Activated naive CD4-positive, alpha-beta T cell treated with anti-CD3 and anti-CD28 coated beads, Interleukin-2, amount 50 U/mL, for 24 hours (primary cell): Measurements from ENCODE around the gene DNMT3B.
"Not testable (repeated sequence)": the region's sequence is repeated elsewhere in the genome, so short reads cannot be mapped to it uniquely, and the experiment has no call there.

ENCODE experiments used
- H3K27ac Mint-ChIP-seq: one replicate; pipeline ENCODE4 v1.8.0; 2021; ENCODE audit warnings: mild to moderate bottlenecking, mixed read lengths
- H3K27me3 Mint-ChIP-seq: one replicate; pipeline ENCODE4 v1.8.0; 2021; ENCODE audit warnings: mixed read lengths
- H3K36me3 Mint-ChIP-seq: one replicate; pipeline ENCODE4 v1.8.0; 2021; ENCODE audit warnings: mixed read lengths
- H3K4me1 Mint-ChIP-seq: one replicate; pipeline ENCODE4 v1.8.0; 2021; ENCODE audit warnings: mixed read lengths
- H3K4me3 Mint-ChIP-seq: one replicate; pipeline ENCODE4 v1.8.0; 2021; ENCODE audit warnings: mild to moderate bottlenecking, mixed read lengths
- H3K9me3 Mint-ChIP-seq: one replicate; pipeline ENCODE4 v1.8.0; 2021; ENCODE audit warnings: mixed read lengths

Gene DNMT3B

DNA sequence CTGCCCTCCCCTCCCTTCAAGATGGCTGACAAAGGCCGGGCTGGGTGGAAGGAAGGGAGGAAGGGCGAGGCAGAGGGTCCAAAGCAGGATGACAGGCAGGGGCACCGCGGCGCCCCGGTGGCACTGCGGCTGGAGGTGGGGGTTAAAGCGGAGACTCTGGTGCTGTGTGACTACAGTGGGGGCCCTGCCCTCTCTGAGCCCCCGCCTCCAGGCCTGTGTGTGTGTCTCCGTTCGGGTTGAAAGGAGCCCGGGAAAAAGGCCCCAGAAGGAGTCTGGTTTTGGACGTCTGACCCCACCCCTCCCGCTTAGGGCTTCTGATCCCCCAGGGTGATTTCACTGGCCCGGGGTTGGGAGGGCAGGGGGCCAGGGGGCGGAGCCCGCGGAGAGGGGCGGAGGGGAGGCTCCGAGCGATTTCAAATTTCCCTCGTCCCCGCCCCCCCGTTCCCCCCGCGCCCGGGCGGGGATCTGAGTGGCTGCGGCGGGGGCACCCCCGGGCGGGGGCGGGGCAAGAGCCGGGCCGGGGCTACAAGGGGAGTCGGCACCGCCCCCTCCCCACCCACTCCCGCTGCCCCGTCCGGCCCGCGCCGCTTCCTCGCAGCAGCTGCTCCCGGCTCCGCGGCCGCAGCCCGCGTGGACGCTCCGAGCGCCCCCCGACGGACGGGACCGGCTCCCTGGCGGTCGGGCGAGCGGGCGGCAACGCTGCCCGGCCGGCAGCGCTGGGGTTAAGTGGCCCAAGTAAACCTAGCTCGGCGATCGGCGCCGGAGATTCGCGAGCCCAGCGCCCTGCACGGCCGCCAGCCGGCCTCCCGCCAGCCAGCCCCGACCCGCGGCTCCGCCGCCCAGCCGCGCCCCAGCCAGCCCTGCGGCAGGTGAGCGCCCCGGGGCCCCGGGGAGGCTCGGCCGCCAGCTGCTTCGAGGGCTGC lies at the start of gene DNMT3B:
TSS of gene DNMT3B (plus strand) at position 555 of the 923 bp plus-strand sequence. CDS start 17,939 bp downstream, outside the sequence.
- Mint-ChIP-seq H3K36me3 (no peaks in the 10 kb centered on the region), H3K9me3 (no peaks in the 10 kb centered on the region), H3K4me1 (peaks cover 11% of the 10 kb centered on the region), H3K27me3 (no peaks in the 10 kb centered on the region), H3K27ac (no peak within 1 kb of the TSS), H3K4me3 (peak within 1 kb of the TSS; percentile 88)

DNA sequence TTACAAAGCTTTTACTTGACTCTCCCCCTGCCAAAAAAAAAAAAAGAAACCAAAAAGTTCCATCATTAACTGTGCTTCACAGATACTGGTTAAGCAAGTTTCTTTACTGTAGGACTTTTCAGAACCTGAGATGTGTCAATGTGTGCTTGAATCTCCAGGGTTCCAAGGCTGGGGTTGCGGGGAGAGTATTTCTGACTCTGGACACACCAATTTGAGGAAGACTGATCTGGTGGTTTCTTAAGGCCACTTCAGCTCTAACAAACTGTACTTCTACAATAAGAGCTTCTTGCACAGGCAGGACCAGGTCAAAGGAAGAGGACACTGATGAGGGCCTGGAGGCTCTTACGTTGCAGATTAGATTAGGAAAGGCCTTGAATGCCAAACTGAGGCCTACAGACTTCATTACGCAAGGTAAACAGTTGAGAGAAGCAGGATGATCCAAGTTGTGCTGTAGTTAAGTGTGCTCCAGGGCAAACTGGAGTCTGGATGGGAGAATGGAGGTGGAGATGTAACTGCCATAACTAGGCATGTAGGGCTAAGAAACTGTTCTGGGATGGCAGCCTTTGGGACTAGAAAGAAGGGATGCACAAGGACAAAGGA lies 43.3 kb upstream of the DNMT3B start:
- Mint-ChIP-seq H3K9me3 (no peaks in the 10 kb centered on the region), H3K4me1 (peaks cover 7% of the 10 kb centered on the region), H3K36me3 (peaks cover 6% of the 10 kb centered on the region), H3K4me3 (no peak overlapping the region), H3K27me3 (no peaks in the 10 kb centered on the region), H3K27ac (no peak overlapping the region)

DNA sequence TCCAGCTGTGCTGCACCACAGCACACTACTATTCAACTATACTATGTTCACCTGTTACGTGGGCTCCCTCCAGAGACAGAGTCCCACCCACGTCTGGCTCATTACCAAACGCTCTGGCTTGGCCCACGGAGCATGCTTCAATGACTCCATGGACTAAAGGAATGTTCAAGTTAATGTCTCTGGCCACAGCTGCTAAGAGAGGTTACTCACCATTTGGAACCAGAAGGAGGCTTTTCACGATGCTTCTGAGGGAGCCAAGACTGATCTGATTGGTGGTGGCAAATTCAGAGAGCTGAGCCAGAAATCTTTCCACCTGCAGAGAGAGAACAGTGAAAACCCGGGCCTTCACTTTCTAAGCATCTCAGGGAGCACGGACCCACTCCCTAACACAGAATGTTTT lies 34.5 kb upstream of the DNMT3B start:
- Mint-ChIP-seq H3K4me1 (peaks cover 24% of the 10 kb centered on the region), H3K36me3 (peaks cover 6% of the 10 kb centered on the region), H3K9me3 (no peaks in the 10 kb centered on the region), H3K27ac (no peak overlapping the region), H3K27me3 (no peaks in the 10 kb centered on the region), H3K4me3 (no peak overlapping the region)

DNA sequence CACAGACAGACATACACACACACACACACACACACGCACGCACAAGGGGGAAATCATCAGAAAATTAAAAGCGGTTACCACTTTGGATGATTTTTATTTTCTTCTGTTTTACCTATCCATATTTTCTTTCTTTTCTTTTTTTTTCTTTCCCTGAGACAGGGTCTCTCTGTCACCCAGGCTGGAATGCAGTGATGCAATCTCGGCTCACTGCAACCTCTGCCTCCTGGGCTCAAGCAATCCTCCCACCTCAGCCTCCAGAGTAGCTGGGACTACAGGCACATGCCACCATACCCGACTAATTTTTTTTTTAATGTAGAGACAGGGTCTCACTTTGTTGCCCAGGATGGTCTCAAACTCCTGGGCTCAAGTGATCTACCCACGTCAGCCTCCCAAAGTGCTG lies 33.8 kb upstream of the DNMT3B start:
- H3K27me3 Mint-ChIP-seq, H3K4me3 Mint-ChIP-seq, H3K9me3 Mint-ChIP-seq, H3K36me3 Mint-ChIP-seq: not testable (repeated sequence)
- peaks cover 24% of the 10 kb centered on the region for H3K4me1 Mint-ChIP-seq
- peak overlapping the region; percentile 43 for H3K27ac Mint-ChIP-seq

DNA sequence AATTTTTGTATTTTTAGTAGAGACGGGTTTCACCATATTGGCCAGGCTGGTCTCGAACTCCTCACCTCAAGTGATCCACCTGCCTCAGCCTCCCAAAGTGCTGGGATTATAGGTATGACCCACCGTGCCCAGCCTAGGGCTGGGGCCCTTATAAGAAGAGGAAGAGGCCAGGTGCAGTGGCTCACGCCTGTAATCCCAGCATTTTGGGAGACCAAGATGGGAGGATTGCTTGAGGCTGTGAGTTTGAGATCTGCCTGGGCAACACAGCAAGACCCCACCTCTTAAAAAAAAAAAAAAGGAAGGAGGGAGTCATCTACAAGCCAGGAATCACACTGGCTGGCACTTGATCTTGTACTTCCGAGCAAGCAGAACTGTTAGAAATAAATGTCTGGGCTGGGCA lies 32.9 kb upstream of the DNMT3B start:
- peaks cover 24% of the 10 kb centered on the region for H3K4me1 Mint-ChIP-seq
- H3K27ac Mint-ChIP-seq, H3K4me3 Mint-ChIP-seq, H3K9me3 Mint-ChIP-seq, H3K27me3 Mint-ChIP-seq, H3K36me3 Mint-ChIP-seq: not testable (repeated sequence)

DNA sequence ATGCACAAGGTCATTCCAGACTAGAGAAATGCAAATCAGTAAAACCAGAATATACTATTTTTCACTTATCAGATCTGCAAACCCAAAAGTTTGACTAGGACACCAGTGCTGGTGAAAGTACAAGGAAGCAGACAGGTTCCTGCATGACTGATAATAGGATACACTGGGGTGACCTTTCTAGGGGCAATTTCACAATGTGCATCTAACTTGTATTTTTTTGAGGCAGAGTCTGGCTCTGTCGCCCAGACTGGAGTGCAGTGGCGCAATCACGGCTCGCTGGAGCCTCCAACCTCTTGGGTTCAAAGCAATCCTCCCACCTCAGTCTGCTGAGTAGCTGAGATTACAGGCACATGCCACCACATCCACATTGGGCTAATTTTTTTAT lies 30.3 kb upstream of the DNMT3B start:
- no peaks in the 10 kb centered on the region for H3K27me3 Mint-ChIP-seq
- peak overlapping the region; percentile 46 for H3K27ac Mint-ChIP-seq
- peaks cover 1% of the 10 kb centered on the region for H3K36me3 Mint-ChIP-seq
- peaks cover 40% of the 10 kb centered on the region for H3K4me1 Mint-ChIP-seq
- H3K9me3 Mint-ChIP-seq: no peaks in the 10 kb centered on the region
- H3K4me3 Mint-ChIP-seq: no peak overlapping the region

DNA sequence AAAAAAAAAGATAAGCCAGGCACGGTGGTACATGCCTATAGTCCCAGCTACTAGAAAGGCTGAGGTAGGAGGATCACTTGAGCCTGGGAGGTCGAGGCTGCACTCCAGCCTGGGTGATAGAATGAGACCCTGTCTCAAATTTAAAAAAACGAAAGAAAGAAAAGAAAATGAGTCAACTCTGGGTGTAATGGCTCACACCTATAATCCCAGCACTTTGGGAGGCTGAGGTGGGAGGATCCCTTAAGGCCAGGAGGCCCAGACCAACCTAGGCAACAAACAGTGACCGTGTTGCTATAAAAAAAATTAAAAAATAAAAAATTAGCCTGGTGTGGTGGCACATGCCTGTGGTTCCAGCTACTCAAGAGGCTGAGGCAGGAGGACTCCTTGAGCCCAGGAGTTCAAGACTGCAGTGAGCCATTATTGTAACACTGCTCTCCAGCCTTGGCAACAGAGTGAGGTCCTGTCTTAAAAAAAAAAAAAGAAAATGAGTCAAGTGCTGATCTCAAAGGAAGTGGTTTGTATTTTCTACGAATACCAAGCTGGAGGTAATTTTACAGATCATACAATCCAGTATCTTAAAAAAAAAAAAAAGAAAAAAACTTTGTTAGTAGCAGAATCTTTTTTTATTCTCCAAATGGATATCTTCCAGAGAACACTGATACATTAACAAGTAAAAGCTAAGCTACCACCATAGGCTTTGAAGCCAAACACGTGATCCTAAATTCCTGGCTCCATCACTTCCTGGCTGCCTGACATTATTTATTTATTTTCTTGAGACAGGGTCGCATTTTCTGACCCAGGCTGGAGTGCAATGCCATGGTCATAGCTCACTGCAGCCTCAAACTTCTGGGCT lies 24.6 kb upstream of the DNMT3B start:
- Mint-ChIP-seq H3K4me3 (peak overlapping the region; percentile 54), H3K4me1 (peaks cover 45% of the 10 kb centered on the region), H3K36me3 (peaks cover 2% of the 10 kb centered on the region), H3K27ac (peak overlapping the region; percentile 79), H3K9me3 (no peaks in the 10 kb centered on the region), H3K27me3 (no peaks in the 10 kb centered on the region)

DNA sequence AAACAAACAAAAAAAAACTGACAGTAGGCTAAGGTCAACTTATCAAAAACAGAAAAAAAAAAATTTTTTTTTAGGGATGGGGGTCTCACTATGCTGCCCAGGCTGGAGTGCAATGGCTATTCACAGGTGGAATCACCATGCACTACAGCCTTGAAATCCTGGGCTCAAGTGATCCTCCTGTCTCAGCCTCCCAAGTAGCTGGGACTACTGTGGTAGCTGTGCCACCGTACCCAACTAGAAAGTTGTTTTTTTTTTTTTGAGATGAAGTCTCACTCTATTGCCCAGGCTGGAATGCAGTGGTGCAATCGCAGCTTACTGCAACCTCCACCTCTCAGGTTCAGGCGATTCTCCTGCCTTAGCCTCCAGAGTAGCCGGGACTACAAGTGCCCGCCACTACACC lies 21.0 kb upstream of the DNMT3B start:
- H3K4me1 Mint-ChIP-seq: peaks cover 49% of the 10 kb centered on the region
- peaks cover 2% of the 10 kb centered on the region for H3K36me3 Mint-ChIP-seq
- H3K9me3 Mint-ChIP-seq: no peaks in the 10 kb centered on the region
- no peaks in the 10 kb centered on the region for H3K27me3 Mint-ChIP-seq
- no peak overlapping the region for H3K27ac Mint-ChIP-seq
- H3K4me3 Mint-ChIP-seq: no peak overlapping the region

DNA sequence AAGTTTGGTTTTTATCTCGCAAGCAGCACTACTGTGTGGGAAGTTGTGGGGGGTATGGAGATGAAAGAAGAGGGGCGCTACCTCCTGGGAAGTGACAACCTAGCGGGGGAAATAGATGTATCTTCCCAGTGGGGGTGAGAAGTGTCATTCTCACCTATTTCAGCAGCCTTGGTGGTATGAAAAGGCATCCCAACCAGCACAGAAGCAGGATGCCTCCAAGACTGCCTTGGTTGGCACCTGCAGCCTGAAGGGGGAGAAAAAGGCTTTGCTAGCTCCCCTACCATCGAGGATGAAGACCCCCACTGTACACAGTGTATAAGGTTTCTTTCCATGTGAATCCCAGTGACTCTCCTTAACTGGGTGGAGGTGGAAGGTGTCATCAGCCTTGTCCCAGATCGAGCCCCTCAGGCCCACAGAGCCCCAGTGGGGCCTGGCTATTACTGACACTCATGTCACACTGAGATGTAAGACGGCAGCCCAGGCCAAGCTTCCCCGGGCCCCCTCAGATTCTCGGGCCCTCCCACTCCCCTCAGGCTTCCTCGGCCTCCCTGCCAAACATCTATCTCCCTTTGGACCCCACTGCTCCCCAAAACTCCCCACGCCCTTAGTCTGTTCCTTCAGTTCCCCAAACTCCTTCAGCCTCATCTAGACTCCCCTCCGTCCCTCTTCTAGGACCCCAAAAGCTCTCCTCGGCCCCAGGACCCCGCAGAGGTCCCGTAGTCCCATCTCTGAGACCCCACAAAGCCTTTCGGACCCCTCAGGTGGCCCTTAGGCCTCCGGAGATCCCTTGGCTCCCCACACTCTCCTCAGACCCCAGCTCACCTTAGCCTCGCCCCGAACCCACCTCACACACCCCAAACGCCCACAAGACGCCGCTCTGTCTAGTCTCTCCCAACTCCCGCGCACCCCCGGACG lies 19.6 kb upstream of the DNMT3B start:
- H3K4me3 Mint-ChIP-seq: peak overlapping the region; percentile 96
- no peaks in the 10 kb centered on the region for H3K27me3 Mint-ChIP-seq
- H3K4me1 Mint-ChIP-seq: peaks cover 36% of the 10 kb centered on the region
- H3K27ac Mint-ChIP-seq: peak overlapping the region; percentile 92
- H3K9me3 Mint-ChIP-seq: no peaks in the 10 kb centered on the region
- peaks cover 2% of the 10 kb centered on the region for H3K36me3 Mint-ChIP-seq

DNA sequence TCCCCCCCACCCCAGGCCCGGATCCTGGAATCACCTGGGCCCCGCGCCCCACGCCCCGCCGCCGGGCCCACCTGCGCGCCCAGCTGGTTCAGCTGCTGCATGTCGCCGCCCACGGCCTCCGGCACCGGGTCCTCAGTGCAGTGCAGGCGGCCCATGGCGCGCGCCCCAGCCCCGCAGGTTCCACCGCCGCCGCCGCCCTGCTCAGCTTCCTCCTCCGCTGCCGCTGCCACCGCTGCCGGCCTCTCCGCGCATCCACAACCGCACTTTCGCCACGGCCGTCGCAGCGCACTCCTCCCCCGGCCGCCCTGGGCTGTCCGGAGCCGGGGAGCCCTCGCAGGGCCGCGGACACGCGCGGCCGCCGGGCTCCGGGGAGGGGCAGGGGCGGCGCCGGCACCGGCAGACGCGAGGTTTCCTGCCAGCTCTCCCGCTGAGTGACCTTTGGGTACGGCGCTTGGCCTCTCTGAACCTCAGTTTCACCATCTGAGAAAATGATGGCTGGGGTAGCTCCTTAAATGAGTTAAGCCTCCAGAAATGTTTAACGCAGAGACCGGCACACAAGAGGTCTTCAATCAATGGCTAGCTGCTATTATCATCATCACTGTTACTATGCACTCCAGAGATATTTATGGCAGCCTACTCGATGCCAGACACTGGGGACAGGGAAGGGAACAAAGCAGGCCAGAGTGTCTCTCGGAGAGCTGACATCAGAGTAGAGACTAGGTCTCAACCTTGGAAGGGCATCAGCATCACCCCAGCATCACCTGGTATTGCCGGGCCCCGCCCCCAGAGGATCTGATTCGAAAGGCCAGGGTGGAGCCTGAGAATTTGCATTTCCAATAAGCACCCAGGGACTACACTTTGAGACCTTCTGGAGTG lies 18.7 kb upstream of the DNMT3B start, which contains the start of gene COMMD7:
TSS of gene COMMD7 (minus strand) at position 231 of the 876 bp plus-strand sequence. CDS start at position 155, 76 bp downstream.
- Mint-ChIP-seq H3K27ac (peak within 1 kb of the TSS; percentile 92), H3K4me1 (peaks cover 30% of the 10 kb centered on the region), H3K9me3 (no peaks in the 10 kb centered on the region), H3K4me3 (peak within 1 kb of the TSS; percentile 96), H3K27me3 (no peaks in the 10 kb centered on the region), H3K36me3 (peaks cover 2% of the 10 kb centered on the region)

DNA sequence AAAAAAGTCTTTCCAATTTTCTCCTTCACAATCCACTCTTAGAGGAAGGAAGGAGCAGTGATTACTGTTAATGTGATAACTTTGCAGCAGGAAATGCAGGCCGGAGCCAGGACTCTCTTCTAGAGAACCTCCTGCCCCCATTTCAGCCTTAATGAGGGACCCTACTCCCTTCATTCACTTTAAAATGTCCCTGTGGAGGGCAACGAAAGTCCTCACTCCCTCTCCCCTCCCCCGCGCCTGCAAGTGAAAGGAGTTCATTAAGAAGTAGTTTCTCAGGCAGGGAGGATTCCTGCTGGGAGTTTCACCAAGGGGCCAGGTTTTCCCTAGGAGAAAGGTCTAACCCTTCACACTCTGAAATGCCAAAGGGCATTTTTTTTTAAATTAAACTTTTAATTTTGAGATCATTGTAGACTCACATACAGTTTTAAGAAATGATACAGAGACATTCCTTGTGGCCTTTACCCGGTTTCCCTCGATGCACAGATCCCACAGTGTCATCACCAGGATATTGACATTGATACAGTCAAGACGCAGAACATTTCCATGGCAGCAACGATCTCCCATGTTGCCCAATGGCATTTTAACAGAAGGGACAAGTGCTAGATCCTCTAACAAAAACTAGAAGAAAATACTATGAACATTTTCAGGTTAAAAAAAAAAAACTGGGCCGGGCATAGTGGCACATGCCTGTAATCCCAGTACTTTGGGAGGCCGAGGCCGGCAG lies 12.1 kb upstream of the DNMT3B start:
- Mint-ChIP-seq H3K27ac (no peak overlapping the region), H3K4me1 (no peaks in the 10 kb centered on the region), H3K4me3 (no peak overlapping the region), H3K36me3 (no peaks in the 10 kb centered on the region), H3K27me3 (no peaks in the 10 kb centered on the region), H3K9me3 (no peaks in the 10 kb centered on the region)

DNA sequence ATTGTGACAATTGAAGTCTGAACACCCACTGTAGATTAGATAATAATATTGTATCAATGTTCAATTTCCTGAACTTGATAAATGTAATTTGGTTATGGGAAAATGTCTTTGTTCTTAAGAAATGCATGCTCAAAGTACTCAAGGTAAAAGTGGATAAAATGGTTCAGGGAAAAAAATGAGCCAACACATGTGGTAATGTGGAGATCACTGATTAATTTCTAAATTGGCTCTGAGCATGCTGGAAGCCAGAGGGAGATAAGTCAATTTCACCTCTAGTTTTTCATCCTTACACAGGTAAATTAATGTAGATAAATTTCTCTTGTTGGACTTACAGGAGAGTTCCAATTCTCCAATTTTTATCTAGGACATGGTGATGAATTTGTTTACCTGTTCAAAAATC lies 10.9 kb upstream of the DNMT3B start:
- Mint-ChIP-seq H3K27me3 (no peaks in the 10 kb centered on the region), H3K4me1 (no peaks in the 10 kb centered on the region), H3K9me3 (no peaks in the 10 kb centered on the region), H3K4me3 (no peak overlapping the region), H3K36me3 (no peaks in the 10 kb centered on the region), H3K27ac (no peak overlapping the region)

DNA sequence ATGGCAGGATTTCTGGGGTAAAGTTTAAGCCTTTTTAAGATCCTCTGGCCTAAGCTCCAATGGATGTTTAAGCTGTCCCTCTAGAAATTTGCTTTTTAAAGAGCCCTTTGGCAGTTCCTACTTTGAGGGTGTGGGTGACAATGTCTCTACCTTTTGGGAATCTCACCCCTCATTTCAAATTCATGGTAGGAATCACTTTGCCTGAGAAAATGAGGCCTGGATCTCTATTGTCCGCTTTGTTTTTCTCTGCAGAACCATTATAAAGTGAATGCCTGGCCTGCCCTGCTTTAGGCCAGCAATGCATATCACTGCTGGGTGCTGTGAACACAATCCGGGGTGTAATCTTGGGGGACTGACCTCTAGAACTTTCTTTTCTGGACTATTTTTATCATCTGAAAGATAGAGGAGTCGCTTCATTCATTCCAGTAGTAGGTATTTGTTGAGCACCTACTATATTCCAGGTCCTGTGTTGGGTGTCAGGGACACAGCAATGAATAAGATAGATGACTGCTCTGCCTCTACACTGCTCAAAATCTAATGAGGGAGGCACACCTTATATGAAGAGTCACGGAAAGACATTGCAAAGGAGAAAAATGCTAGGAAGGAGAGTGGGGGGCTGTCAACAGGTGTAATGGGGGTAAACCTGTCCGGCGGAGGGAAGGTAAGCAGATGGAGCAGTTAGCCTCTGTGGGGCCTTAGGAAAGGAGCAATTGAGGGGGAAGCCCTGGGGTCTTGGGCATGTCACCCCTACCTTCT lies 10.3 kb upstream of the DNMT3B start:
- H3K9me3 Mint-ChIP-seq: no peaks in the 10 kb centered on the region
- no peaks in the 10 kb centered on the region for H3K27me3 Mint-ChIP-seq
- no peak overlapping the region for H3K4me3 Mint-ChIP-seq
- no peaks in the 10 kb centered on the region for H3K36me3 Mint-ChIP-seq
- peak overlapping the region; percentile 13 for H3K27ac Mint-ChIP-seq
- H3K4me1 Mint-ChIP-seq: no peaks in the 10 kb centered on the region
